Activated CD4-positive, alpha-beta T cell treated with anti-CD3 and anti-CD28 coated beads, Interleukin-2, Interleukin-6, amounts not matched to agents 100 ng/mL and 50 ng/mL, durations not matched to agents 16 hours and 8 hours (primary cell): ENCODE results near the gene NLGN2.

Experiments
- DNase-seq: peaks from one replicate; pipeline ENCODE4 v3.0.0-alpha.2; 2020

Gene NLGN2

DNA sequence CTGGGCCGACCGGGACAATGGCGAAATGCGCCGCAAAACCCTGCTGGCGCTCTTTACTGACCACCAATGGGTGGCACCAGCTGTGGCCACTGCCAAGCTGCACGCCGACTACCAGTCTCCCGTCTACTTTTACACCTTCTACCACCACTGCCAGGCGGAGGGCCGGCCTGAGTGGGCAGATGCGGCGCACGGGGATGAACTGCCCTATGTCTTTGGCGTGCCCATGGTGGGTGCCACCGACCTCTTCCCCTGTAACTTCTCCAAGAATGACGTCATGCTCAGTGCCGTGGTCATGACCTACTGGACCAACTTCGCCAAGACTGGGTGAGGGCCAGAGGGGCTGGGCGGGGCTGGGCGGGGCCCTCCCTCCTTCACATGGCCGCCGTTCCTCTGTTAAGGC, 8.1 kb downstream of the NLGN2 start:
- no peak for DNase-seq

DNA sequence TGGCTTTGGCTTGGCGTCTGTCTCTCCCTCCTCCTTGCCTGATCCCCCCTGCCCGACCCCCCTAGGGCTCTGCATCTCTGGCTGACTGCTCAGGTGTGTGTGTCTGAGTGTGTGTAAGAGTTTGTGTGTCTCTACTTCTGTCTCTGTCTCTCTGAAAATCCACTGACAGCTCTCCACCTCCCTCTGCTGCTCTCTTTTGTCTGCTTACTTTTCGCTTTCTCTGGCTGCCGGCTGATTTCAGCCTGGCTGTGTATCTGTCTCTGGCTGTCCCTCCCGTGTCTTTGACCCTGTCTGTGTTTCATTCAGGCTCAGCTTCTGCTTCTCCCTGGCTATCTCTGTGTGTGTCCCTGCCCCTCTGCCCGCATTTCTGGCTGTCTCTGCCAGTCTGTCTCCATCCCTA, 8.7 kb downstream of the NLGN2 start:
- DNase-seq = no peak

DNA sequence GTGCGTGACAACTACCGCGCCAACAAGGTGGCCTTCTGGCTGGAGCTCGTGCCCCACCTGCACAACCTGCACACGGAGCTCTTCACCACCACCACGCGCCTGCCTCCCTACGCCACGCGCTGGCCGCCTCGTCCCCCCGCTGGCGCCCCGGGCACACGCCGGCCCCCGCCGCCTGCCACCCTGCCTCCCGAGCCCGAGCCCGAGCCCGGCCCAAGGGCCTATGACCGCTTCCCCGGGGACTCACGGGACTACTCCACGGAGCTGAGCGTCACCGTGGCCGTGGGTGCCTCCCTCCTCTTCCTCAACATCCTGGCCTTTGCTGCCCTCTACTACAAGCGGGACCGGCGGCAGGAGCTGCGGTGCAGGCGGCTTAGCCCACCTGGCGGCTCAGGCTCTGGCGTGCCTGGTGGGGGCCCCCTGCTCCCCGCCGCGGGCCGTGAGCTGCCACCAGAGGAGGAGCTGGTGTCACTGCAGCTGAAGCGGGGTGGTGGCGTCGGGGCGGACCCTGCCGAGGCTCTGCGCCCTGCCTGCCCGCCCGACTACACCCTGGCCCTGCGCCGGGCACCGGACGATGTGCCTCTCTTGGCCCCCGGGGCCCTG, 9.5 kb downstream of the NLGN2 start:
- no peak for DNase-seq

DNA sequence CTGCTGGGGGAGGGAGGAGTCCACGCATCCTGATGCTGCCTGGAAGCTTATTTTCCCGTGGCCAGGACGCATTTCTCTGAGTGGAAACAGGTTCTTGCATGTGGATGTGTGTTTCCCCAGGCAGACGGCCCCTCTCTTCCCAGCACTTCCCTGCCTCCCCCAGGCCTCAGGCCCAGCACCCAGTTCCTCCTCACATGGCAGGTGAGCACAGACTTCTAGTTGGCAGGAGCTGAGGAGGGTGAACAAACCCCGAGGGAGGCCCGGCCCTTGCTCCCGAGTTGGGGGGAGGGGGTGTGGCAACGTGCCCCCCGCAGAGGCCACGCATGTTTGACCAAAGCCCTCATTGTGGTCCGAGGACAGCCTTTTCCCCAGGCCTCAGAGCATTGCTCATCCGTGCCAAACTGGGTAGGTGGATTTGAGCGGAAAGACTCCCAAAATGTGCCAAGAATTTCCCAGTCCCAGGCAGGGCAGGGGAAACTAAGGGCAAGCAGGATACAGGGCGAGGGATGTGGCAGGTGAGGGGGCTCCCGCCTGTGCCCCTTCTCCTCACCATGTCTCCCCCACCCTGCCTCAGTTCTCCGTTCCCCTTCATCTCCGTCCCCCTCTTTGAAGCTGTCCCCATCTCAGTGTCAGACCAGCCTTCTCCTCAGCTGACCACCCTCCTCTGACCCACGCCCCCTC, 11.0 kb downstream of the NLGN2 start:
- DNase-seq = no peak

GRCh38 chr17:7419819-7420610, 12.4 kb downstream of the NLGN2 start, which contains the start of gene SPEM1:
TSS of gene SPEM1 (plus strand) at chr17:7420324. CDS start at chr17:7420385, 61 bp downstream.
- DNase-seq = no peak

GRCh38 chr17:7421186-7421585, 13.5 kb downstream of the NLGN2 start:
- no peak for DNase-seq

DNA sequence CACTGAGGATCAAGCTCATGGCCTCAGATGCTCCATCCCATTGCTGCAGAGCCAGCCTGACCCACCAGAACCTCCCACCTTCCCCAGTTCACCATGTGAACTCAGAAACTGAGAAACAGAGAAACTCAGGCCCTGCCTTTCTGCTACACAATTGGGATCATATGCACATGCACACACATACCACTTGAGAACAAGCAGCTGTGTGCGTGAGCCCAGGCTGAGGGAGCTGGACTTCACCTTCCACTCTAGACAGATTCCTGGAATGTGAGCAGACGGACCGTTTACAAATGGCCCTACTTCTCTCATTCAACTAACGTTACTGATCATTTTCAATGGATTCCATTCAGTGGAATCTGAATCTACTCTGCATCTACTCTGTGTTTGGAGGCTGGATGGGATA, 16.0 kb downstream of the NLGN2 start:
- DNase-seq = no peak

DNA sequence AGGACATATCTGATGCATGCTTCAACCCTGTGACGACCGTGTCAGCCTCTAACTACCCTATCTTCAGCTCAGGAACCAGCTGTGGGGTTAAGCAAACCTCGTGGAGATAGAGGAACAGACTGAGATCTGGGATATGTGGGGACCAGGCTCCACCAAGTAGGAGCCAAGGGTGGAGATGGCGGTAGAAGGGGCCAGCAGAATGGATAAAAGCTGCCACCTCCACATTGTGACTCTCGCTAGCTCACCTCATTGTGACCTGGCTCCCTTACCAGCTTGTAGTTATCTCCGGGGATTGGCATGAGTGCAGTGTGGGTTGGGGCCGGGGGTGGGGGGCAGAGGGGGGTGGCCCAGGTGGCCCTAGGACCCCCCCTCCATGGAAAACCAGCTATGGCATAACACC, 17.7 kb downstream of the NLGN2 start, which contains the start of gene SPEM2:
Gene SPEM2 (plus strand): TSS at position 301 of the 400 bp plus-strand sequence. CDS start 73 bp downstream, at position 374.
- DNase-seq = no peak

DNA sequence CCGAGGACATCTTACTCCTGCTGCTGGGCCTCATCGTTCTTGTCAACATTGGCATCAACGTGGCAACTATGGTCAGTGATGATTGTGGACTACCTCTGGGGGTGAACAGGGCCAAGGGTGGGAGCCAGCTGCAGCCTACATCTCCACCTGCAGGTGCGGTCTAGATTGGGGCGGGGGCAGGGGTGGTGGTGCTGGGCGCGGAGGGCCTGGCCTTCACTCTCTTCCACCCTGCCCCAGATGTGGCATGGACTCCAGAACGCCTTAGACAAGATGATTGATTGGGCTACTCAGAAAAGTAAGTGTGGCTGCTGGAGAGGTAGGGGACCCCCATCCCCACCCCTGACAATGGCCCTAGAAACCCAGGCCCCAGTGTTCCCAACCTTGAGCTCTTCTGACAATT, 18.1 kb downstream of the NLGN2 start:
- no peak for DNase-seq

- DNase-seq = no peak
These were observed 18.7 kb downstream of the NLGN2 start for GRCh38 chr17:7426203-7426863.

GRCh38 chr17:7426896-7427489, 19.3 kb downstream of the NLGN2 start:
- no peak for DNase-seq

DNA sequence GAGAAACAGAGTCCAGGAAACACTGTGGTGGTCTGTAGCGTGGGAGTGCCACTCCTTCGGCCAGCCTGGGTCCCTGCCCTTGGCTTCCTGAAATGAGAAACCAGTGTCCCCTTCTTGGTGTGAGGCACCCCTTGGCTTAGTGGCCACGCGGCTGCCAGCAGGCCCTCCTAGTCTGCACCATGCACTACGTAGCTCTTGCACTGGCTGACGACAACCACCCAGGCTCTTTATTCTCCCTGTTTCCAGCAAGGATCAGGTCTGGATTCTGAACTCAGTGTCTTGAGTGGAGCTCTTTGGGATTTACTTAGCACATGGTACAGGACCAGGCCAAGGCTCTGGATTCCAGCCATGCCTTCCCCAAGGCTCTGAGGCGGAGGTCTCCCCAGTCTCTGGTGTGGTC, 19.9 kb downstream of the NLGN2 start:
- no peak for DNase-seq

GRCh38 chr17:7428557-7428956, 20.9 kb downstream of the NLGN2 start, which contains the start of gene SPEM3:
TSS of gene SPEM3 (plus strand) at chr17:7428857. CDS start at chr17:7428903, 46 bp downstream.
- no peak for DNase-seq

GRCh38 chr17:7429722-7430121, 22.1 kb downstream of the NLGN2 start:
- DNase-seq = no peak

GRCh38 chr17:7431231-7431630, 23.6 kb downstream of the NLGN2 start:
- DNase-seq = no peak

DNA sequence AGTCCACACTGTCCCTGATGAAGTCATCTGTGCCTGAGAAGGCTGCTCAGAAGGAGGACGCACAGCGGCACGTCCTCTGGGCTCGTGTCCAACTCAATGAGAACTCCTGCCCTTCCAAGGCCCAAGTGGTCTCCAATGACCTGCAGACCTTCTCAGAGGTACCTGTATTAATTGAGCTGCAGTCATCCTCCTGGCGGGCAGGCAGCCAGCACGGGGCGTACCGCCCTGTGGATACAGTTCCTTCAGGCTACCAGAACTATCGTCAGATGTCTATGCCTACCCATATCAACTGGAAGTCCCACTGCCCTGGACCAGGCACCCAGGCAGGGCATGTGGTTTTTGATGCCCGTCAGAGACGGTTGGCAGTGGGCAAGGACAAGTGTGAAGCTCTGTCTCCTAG, 24.7 kb downstream of the NLGN2 start:
- no peak for DNase-seq

GRCh38 chr17:7435676-7436555, 28.3 kb downstream of the NLGN2 start:
- DNase-seq = peak; percentile 65

- DNase-seq = peak; percentile 91
These were observed 29.1 kb downstream of the NLGN2 start for GRCh38 chr17:7436556-7437368.

GRCh38 chr17:7437369-7437863, 29.8 kb downstream of the NLGN2 start:
- DNase-seq = no peak

GRCh38 chr17:7437950-7438614, 30.4 kb downstream of the NLGN2 start:
- DNase-seq = peak; percentile 59
